A549 (cell line): ENCODE data around the gene ICOS.
"Not testable (repeated sequence)": the region's sequence is repeated elsewhere in the genome, so short reads cannot be mapped to it uniquely, and the experiment has no call there.

Experiments used
- CBX2 ChIP-seq: fragments of 200-600 bp; sonication (generic); IDR thresholded peaks from 2 replicates; pipeline ENCODE4 v1.6.1; 2016; ENCODE audit warnings: low read depth, mild to moderate bottlenecking, borderline replicate concordance
- CEBPB ChIP-seq, 2 experiments: fragments of >200 bp in 1 of 2; sonication (Bioruptor Twin) in 1 of 2; formaldehyde crosslinking in 1 of 2; IDR thresholded peaks; 2 replicates each; pipeline ENCODE4 v1.6.1; 2012 to 2016
- CHD2 ChIP-seq: fragments of 150-350 bp; IDR thresholded peaks from 2 replicates; pipeline ENCODE4 v1.6.1; 2014; ENCODE audit warnings: low read length; ENCODE audit not compliant: partially characterized antibody
- EHF ChIP-seq: fragments of 250-450 bp; sonication (Bioruptor Pico); IDR thresholded peaks from 2 replicates; pipeline ENCODE4 v1.5.0; 2020; ENCODE audit warnings: mild to moderate bottlenecking
- HOXB5 ChIP-seq: fragments of 250-450 bp; sonication (Bioruptor Pico); IDR thresholded peaks from 2 replicates; pipeline ENCODE4 v1.5.0; 2020; ENCODE audit warnings: mild to moderate bottlenecking, moderate library complexity
- JUNB ChIP-seq: fragments of >200 bp; sonication (Bioruptor Twin); formaldehyde crosslinking; IDR thresholded peaks from 2 replicates; pipeline ENCODE4 v1.6.1; 2016
- POLR2A ChIP-seq: IDR thresholded peaks from 2 replicates; pipeline ENCODE4 v1.6.1; 2012; ENCODE audit warnings: mild to moderate bottlenecking, low read length
- SMC3 ChIP-seq: fragments of >200 bp; sonication (Bioruptor Twin); formaldehyde crosslinking; IDR thresholded peaks from 3 replicates; pipeline ENCODE4 v1.6.1; 2018; ENCODE audit warnings: inconsistent platforms
- TF ChIP-seq, protein P1 (sequence below): fragments of >200 bp; sonication (Bioruptor Twin); formaldehyde crosslinking; IDR thresholded peaks from 3 replicates; pipeline ENCODE4 v1.5.1; 2016
- TF ChIP-seq, protein P2 (sequence below): fragments of 200-600 bp; sonication (generic); IDR thresholded peaks from 2 replicates; pipeline ENCODE4 v1.6.1; 2016; ENCODE audit warnings: antibody characterized with exemption, mild to moderate bottlenecking, moderate library complexity
- TF ChIP-seq, protein P3 (sequence below): IDR thresholded peaks from 2 replicates; pipeline ENCODE4 v1.6.1; 2012

DNA sequence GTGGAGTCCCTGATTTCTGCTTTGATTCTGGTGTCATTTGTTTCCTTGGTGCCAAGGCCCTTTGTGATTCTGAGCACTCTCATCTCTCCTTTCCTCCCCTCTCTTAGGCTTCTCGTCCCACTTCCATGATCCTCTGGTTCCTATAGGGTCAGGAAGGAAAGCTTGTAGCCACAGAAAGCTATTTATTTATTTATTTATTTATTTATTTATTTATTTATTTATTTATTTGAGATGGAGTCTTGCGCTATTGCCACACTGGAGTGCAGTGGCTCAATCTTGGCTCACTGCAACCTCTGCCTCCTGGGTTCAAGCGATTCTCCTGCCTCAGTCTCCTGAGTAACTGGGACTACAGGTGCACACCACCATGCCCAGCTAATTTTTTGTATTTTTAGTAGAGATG lies 49.4 kb downstream of the ICOS start:
- not testable (repeated sequence) for TF ChIP-seq SMC3; EHF (CRISPR knock-in tag); POLR2A; HOXB5; CEBPB (IDR thresholded peaks at IDR 0.05); CHD2; CBX2; JUNB
- TF ChIP-seq, protein P1, sequence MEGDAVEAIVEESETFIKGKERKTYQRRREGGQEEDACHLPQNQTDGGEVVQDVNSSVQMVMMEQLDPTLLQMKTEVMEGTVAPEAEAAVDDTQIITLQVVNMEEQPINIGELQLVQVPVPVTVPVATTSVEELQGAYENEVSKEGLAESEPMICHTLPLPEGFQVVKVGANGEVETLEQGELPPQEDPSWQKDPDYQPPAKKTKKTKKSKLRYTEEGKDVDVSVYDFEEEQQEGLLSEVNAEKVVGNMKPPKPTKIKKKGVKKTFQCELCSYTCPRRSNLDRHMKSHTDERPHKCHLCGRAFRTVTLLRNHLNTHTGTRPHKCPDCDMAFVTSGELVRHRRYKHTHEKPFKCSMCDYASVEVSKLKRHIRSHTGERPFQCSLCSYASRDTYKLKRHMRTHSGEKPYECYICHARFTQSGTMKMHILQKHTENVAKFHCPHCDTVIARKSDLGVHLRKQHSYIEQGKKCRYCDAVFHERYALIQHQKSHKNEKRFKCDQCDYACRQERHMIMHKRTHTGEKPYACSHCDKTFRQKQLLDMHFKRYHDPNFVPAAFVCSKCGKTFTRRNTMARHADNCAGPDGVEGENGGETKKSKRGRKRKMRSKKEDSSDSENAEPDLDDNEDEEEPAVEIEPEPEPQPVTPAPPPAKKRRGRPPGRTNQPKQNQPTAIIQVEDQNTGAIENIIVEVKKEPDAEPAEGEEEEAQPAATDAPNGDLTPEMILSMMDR = not testable (repeated sequence)
- TF ChIP-seq, protein P2, sequence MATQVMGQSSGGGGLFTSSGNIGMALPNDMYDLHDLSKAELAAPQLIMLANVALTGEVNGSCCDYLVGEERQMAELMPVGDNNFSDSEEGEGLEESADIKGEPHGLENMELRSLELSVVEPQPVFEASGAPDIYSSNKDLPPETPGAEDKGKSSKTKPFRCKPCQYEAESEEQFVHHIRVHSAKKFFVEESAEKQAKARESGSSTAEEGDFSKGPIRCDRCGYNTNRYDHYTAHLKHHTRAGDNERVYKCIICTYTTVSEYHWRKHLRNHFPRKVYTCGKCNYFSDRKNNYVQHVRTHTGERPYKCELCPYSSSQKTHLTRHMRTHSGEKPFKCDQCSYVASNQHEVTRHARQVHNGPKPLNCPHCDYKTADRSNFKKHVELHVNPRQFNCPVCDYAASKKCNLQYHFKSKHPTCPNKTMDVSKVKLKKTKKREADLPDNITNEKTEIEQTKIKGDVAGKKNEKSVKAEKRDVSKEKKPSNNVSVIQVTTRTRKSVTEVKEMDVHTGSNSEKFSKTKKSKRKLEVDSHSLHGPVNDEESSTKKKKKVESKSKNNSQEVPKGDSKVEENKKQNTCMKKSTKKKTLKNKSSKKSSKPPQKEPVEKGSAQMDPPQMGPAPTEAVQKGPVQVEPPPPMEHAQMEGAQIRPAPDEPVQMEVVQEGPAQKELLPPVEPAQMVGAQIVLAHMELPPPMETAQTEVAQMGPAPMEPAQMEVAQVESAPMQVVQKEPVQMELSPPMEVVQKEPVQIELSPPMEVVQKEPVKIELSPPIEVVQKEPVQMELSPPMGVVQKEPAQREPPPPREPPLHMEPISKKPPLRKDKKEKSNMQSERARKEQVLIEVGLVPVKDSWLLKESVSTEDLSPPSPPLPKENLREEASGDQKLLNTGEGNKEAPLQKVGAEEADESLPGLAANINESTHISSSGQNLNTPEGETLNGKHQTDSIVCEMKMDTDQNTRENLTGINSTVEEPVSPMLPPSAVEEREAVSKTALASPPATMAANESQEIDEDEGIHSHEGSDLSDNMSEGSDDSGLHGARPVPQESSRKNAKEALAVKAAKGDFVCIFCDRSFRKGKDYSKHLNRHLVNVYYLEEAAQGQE = not testable (repeated sequence)
- TF ChIP-seq, protein P3, sequence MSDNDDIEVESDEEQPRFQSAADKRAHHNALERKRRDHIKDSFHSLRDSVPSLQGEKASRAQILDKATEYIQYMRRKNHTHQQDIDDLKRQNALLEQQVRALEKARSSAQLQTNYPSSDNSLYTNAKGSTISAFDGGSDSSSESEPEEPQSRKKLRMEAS = not testable (repeated sequence)
